Testis (tissue), 2 donors: ENCODE results near the gene MRPL24.

Experiments
- CTCF ChIP-seq, 3 experiments: fragments of 450-650 bp in 2 of 3; fragments of 200-600 bp in 1 of 3; sonication (generic) in 1 of 3; IDR thresholded peaks; one replicate each; pipeline ENCODE4 v1.5.1; 2016 to 2019; ENCODE audit warnings: antibody characterized with exemption in 3 of 3, mild to moderate bottlenecking in 2 of 3, moderate library complexity in 1 of 3
- POLR2A ChIP-seq: fragments of 450-650 bp; IDR thresholded peaks from one replicate; pipeline ENCODE4 v1.6.1; 2017; ENCODE audit warnings: antibody characterized with exemption, mild to moderate bottlenecking, moderate library complexity

GRCh38 chr1:156689953-156690674 is 50.8 kb downstream of the MRPL24 start:
- TF ChIP-seq CTCF (IDR thresholded peaks at IDR 0.05) (no peak), POLR2A (no peak)
